C4-2B (cell line): Measurements from ENCODE around the gene ZNF611.
A peak's percentile ranks its signal among the peaks of the same experiment; 100 is the strongest.
"Not testable (repeated sequence)": the region's sequence is repeated elsewhere in the genome, so short reads cannot be mapped to it uniquely, and the experiment has no call there.

Experiments
- H3K27ac ChIP-seq: fragments of 450-650 bp; 2 replicates; pipeline ENCODE4 v1.5.1; 2017
- CTCF ChIP-seq: fragments of 450-650 bp; conservative IDR thresholded peaks from 2 replicates; pipeline ENCODE4 v1.5.1; 2017; ENCODE audit warnings: mild to moderate bottlenecking
- ZFX ChIP-seq: fragments of 450-650 bp; IDR thresholded peaks from 2 replicates; pipeline ENCODE4 v1.6.1; 2017

The ZNF611 gene

DNA sequence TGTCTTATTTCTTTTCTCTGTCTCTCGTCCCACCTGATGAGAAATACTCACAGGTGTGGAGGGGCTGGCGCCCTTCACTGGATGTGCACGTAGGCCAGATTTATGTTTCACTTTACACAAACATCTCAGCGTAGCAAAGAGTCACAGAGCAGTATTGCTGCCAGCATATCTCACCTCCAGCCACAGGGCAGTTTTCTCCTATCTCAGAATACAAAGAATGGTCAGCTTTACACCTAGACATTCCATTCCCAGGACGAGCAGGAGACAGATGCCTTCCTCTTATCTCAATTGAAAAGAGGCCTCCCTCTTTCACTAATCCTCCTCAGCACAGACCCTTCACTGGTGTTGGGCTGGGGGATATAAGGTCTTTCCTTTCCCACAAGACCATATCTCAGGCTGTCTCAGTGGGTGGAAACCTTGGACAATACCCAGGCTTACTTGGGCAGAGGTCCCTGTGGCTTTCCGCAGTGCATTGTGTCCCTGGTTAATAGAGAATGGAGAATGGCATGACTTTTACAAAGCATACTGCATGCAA is 7.2 kb upstream of the ZNF611 start:
- H3K27ac ChIP-seq = no peak overlapping the region

GRCh38 chr19:52741371-52741770 is 6.5 kb upstream of the ZNF611 start:
- H3K27ac ChIP-seq = not testable (repeated sequence)

More for the DNA sequence above, 7.2 kb upstream of the ZNF611 start:
- TF ChIP-seq ZFX (no peak), CTCF (no peak)

GRCh38 chr19:52739576-52739975 is 4.7 kb upstream of the ZNF611 start:
- H3K27ac ChIP-seq = no peak overlapping the region
- TF ChIP-seq ZFX (no peak), CTCF (no peak)

- TF ChIP-seq CTCF (no peak), ZFX (no peak)
- H3K27ac ChIP-seq = peak overlapping the region; percentile 80; the same call in 1 of the 2 replicates
Measured at GRCh38 chr19:52735734-52736133, 890 bp upstream of the ZNF611 start.

- H3K27ac ChIP-seq = peak overlapping the region; percentile 80
- no peak for TF ChIP-seq CTCF
- TF ChIP-seq ZFX = 0 out of 2 replicates have a peak, but pooled peaks have one; percentile 17
Measured at GRCh38 chr19:52734331-52734892, 432 bp downstream of the ZNF611 start.

- H3K27ac ChIP-seq = not testable (repeated sequence)
Measured at GRCh38 chr19:52726051-52726450, 8.8 kb downstream of the ZNF611 start.

DNA sequence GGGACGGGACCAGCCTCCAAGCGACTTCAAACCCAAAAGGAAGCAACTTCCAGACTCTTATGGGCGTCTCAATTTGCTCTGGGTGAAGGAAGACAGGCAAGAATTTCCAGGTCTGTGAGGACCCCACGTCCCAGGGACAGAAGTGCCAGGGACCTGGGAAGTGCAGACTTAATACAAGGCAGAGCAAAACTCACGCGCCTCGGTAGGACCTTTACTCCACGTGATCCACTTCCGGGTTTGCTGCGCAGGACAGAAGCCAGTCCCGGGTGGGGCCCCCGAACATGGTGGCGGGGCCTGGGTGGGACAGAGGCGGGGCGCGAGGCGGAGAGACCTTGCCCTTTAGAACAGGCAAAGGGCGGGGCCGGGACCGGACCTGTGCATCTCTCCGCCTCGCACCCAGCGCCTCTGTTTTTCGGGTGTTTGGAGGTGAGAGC is 9.3 kb downstream of the ZNF611 start:
- no peak overlapping the region for H3K27ac ChIP-seq
- no peak for TF ChIP-seq CTCF
- TF ChIP-seq ZFX = no peak

- TF ChIP-seq ZFX (no peak), CTCF (no peak)
- H3K27ac ChIP-seq = peak overlapping the region; percentile 2; the same call in 1 of the 2 replicates
Measured at GRCh38 chr19:52724701-52725514, 9.9 kb downstream of the ZNF611 start.

- peak overlapping the region; percentile 2; the same call in 1 of the 2 replicates for H3K27ac ChIP-seq
Measured at GRCh38 chr19:52723907-52724598, 10.8 kb downstream of the ZNF611 start.
